Cardiac muscle cell (in vitro differentiated cells and primary cell): ENCODE data around the gene GPC5. TPM values are rescaled to one million over a fixed set of nuclear protein-coding genes. Genes with fewer than 3 reads are reported as not detected.

Source experiments
- DNase-seq, 2 donors: peaks; one replicate each; pipeline versions ENCODE4 v3.0.0 to v3.0.0-alpha.2; 2010 to 2017; ENCODE audit warnings: low read depth in 1 of 2, low spot score in 1 of 2
- H3K27ac ChIP-seq: fragments of 200-600 bp; sonication (generic); 2 replicates; pipeline ENCODE4 v1.5.1; 2016
- H3K27me3 ChIP-seq: fragments of 200-600 bp; sonication (generic); 2 replicates; pipeline ENCODE4 v1.6.0; 2016; ENCODE audit warnings: control low read depth
- H3K36me3 ChIP-seq: fragments of 200-600 bp; sonication (generic); 2 replicates; pipeline ENCODE4 v1.5.1; 2016; ENCODE audit warnings: control low read depth
- H3K4me1 ChIP-seq: fragments of 200-600 bp; sonication (generic); 2 replicates; pipeline ENCODE4 v1.8.1; 2017; ENCODE audit warnings: low read depth, mild to moderate bottlenecking, mixed run types
- H3K4me3 ChIP-seq: fragments of 200-600 bp; sonication (generic); 2 replicates; pipeline ENCODE4 v1.5.1; 2016; ENCODE audit warnings: mild to moderate bottlenecking
- H3K9me3 ChIP-seq: fragments of 200-600 bp; sonication (generic); 2 replicates; pipeline ENCODE4 v1.5.1; 2017; ENCODE audit warnings: low read depth, mild to moderate bottlenecking, control low read depth
- polyA plus RNA-seq: library from polyadenylated mRNA; unstranded; fragments of >200 nt; fragmentation: Nextera tagmentation; extraction: Ambion mirVana; gene quantifications from 2 replicates; pipeline ENCODE4 v1.2.1, GENCODE V29; 2016
- total RNA-seq: library from RNA; depleted of rRNA; stranded (reverse); fragments of >200 nt; gene quantifications from 2 replicates; pipeline ENCODE4 v1.2.3, GENCODE V29; 2016
- TF ChIP-seq, protein P1 (sequence below): IDR thresholded peaks from 2 replicates; pipeline ENCODE4 v1.5.1; 2012; ENCODE audit warnings: low read depth, mild to moderate bottlenecking, low read length

The GPC5 gene
- total and polyA plus RNA-seq, 2 experiments from 2014 or later = 0.97 to 3.3 TPM

DNA sequence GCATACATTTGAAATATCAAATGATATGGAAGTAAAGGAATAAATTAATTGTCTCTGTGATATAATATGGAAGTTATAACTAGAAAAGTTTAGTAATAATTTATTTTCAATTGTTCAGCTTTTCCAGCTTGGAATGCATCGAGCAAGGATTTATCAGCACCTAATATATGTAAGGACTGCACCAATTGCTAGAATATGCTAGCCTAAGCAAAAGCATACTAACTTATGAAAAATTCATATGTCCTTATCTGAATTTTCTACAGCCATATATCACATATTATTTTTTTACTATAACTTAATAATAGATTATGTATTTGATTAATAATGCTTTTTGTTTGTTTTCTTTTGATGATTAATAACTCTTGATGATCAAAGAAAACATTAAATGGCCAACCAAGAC, 979.0 kb downstream of the GPC5 start:
- Histone ChIP-seq H3K4me3 (no peak overlapping the region), H3K27me3 (no peaks in the 10 kb centered on the region), H3K9me3 (no peaks in the 10 kb centered on the region), H3K36me3 (no peaks in the 10 kb centered on the region), H3K4me1 (no peaks in the 10 kb centered on the region), H3K27ac (no peak overlapping the region)
- TF ChIP-seq, protein P1, sequence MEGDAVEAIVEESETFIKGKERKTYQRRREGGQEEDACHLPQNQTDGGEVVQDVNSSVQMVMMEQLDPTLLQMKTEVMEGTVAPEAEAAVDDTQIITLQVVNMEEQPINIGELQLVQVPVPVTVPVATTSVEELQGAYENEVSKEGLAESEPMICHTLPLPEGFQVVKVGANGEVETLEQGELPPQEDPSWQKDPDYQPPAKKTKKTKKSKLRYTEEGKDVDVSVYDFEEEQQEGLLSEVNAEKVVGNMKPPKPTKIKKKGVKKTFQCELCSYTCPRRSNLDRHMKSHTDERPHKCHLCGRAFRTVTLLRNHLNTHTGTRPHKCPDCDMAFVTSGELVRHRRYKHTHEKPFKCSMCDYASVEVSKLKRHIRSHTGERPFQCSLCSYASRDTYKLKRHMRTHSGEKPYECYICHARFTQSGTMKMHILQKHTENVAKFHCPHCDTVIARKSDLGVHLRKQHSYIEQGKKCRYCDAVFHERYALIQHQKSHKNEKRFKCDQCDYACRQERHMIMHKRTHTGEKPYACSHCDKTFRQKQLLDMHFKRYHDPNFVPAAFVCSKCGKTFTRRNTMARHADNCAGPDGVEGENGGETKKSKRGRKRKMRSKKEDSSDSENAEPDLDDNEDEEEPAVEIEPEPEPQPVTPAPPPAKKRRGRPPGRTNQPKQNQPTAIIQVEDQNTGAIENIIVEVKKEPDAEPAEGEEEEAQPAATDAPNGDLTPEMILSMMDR = no peak
- no peak for DNase-seq

DNA sequence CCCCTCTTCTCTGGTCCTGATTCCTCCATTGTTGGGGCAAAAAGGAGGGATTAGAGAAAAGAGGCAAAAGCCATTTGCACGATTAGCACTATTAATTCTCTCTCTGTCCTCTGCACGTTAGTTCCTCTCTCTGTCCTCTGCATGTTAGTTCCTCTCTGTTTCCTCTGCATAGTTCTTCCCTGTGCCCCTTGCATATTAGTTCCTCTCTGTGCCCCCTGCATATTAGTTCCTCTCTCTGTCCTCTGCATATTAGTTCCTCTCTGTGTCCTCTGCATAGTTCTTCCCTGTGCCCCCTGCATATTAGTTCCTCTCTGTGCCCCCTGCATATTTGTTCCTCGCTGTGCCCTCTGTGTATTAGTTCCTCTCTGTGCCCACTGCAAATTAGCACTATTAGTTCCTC, 981.0 kb downstream of the GPC5 start:
- Histone ChIP-seq H3K9me3 (no peaks in the 10 kb centered on the region), H3K4me1 (no peaks in the 10 kb centered on the region), H3K36me3 (no peaks in the 10 kb centered on the region), H3K4me3 (no peak overlapping the region), H3K27me3 (no peaks in the 10 kb centered on the region), H3K27ac (no peak overlapping the region)
- no peak for DNase-seq
- TF ChIP-seq, protein P1 = no peak

DNA sequence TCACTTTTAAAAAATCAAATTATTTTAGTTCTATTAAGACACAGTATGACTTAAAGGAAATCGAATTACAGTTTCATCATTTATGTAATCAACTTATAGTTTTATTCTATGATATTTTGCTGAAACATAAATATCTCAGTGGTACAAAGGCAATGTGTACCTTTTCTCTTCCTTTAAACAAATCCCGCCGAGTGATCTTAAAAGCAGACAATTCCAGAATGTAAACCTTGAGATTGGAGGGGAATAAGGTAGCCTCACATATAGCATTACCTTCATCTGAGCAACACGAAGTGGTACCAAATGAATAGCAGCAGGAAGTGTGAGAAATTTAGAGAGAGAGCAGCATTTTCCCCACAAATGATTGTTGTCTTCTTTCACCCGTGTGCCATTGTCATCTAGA, 986.0 kb downstream of the GPC5 start:
- TF ChIP-seq, protein P1 = no peak
- Histone ChIP-seq H3K36me3 (no peaks in the 10 kb centered on the region), H3K27ac (no peak overlapping the region), H3K4me3 (no peak overlapping the region), H3K9me3 (no peaks in the 10 kb centered on the region), H3K27me3 (no peaks in the 10 kb centered on the region), H3K4me1 (no peaks in the 10 kb centered on the region)
- no peak for DNase-seq

DNA sequence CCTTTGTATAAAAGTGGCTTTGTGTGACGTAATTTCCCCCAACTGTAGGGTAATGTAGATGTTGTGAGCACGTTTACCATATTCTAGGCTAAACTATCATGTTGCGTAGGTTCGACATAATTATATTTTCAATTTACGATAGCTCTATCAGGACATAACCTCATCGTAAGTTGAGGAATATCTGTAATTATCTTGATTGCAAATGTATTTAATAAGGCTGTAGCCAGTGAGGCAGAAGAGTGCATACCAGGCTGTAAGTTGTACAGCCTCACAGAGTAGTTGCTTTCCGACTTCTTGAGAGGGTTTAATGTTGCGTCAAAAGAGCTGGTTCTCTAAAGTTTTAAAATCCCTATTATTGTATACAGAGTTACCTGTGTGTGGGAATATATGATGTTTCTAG, 988.8 kb downstream of the GPC5 start:
- H3K9me3 ChIP-seq = no peaks in the 10 kb centered on the region
- H3K27ac ChIP-seq = no peak overlapping the region
- H3K27me3 ChIP-seq = no peaks in the 10 kb centered on the region
- DNase-seq = no peak
- H3K36me3 ChIP-seq = no peaks in the 10 kb centered on the region
- TF ChIP-seq, protein P1 = no peak
- no peak overlapping the region for H3K4me3 ChIP-seq
- no peaks in the 10 kb centered on the region for H3K4me1 ChIP-seq

DNA sequence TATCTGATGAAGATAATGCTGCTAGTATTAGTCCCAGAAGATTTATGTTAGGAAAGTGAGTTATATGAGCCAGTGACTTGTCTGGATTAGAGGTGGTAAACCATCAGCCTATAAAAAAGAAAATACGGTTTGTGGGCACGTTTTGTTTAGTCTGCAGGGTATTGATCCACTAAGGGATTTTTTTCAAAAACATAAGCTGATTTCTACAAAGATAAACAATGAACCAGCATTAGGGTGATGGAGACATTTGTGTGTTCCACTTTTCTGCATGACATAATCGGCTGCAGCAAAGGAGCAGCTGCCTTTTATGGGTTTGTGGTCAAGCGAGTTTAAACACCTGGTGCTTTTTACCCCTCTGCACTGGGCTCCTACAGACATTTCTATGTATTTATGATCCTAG, 991.8 kb downstream of the GPC5 start:
- no peaks in the 10 kb centered on the region for H3K9me3 ChIP-seq
- no peak overlapping the region for H3K27ac ChIP-seq
- H3K4me3 ChIP-seq = no peak overlapping the region
- no peaks in the 10 kb centered on the region for H3K27me3 ChIP-seq
- DNase-seq = no peak
- no peaks in the 10 kb centered on the region for H3K36me3 ChIP-seq
- TF ChIP-seq, protein P1 = no peak
- no peaks in the 10 kb centered on the region for H3K4me1 ChIP-seq

DNA sequence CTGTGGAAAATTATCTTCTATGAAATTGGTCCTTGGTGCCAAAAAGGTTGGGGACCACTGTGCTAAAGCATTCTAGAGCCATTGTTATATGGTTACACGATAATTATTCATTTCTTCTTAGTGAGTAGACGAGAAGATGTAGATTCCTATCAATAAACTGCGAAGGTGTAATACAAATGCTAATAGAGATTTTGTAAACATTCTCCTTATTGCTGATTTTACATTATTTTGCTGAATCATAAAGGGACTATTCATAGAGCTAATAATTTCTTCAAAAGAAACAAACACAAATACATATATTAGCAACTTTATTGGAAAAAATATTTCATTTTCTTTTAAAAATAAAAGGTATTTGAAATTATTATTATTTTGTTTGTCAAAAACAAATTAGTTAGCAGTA, 1005.2 kb downstream of the GPC5 start:
- H3K36me3 ChIP-seq = no peaks in the 10 kb centered on the region
- no peak overlapping the region for H3K4me3 ChIP-seq
- no peak overlapping the region for H3K27ac ChIP-seq
- no peaks in the 10 kb centered on the region for H3K27me3 ChIP-seq
- H3K4me1 ChIP-seq = no peaks in the 10 kb centered on the region
- TF ChIP-seq, protein P1 = no peak
- no peaks in the 10 kb centered on the region for H3K9me3 ChIP-seq
- DNase-seq = no peak
